Stimulated activated naive CD4-positive, alpha-beta T cell (primary cell): ENCODE results near the gene RSPH3.
"Not testable (repeated sequence)": the region's sequence is repeated elsewhere in the genome, so short reads cannot be mapped to it uniquely, and the experiment has no call there.

Experiments used
- DNase-seq, 6 experiments: peaks; one replicate each; lab custom pipeline; 2025; lab: John Stamatoyannopoulos, UW

The RSPH3 gene

GRCh38 chr6:158972241-158973233 lies 27.5 kb downstream of the RSPH3 start:
- peak in 3 of 6 experiments; percentile 36 to 71 (median 56) for DNase-seq

- no peak for DNase-seq
Observed at GRCh38 chr6:158970640-158971275, 29.2 kb downstream of the RSPH3 start.

GRCh38 chr6:158969148-158969547 lies 30.9 kb downstream of the RSPH3 start:
- no peak for DNase-seq

- no peak for DNase-seq
Observed at GRCh38 chr6:158963020-158963808, 36.8 kb downstream of the RSPH3 start.

- DNase-seq: no peak
Observed at GRCh38 chr6:158962371-158962770, 37.6 kb downstream of the RSPH3 start.

GRCh38 chr6:158960026-158960425 lies 40.0 kb downstream of the RSPH3 start:
- DNase-seq: no peak

- DNase-seq: no peak
Observed at GRCh38 chr6:158959552-158959951, 40.5 kb downstream of the RSPH3 start.

- DNase-seq: peak in 2 of 6 experiments; percentile 16 to 23
Observed at GRCh38 chr6:158958504-158959386, 41.3 kb downstream of the RSPH3 start.

GRCh38 chr6:158955255-158955654 lies 44.7 kb downstream of the RSPH3 start:
- no peak for DNase-seq

- no peak for DNase-seq
Observed at GRCh38 chr6:158954753-158955152, 45.2 kb downstream of the RSPH3 start.

GRCh38 chr6:158952011-158952410 lies 48.0 kb downstream of the RSPH3 start:
- DNase-seq: not testable (repeated sequence)

- DNase-seq: not testable (repeated sequence)
Observed at GRCh38 chr6:158951565-158951964, 48.4 kb downstream of the RSPH3 start.

GRCh38 chr6:158947284-158947683 lies 52.7 kb downstream of the RSPH3 start:
- DNase-seq: no peak

GRCh38 chr6:158943380-158944032 lies 56.5 kb downstream of the RSPH3 start:
- no peak for DNase-seq

- no peak for DNase-seq
Observed at GRCh38 chr6:158942349-158942748, 57.7 kb downstream of the RSPH3 start.

GRCh38 chr6:158941246-158941645 lies 58.8 kb downstream of the RSPH3 start:
- DNase-seq: no peak

- peak in 1 of 6 experiments; percentile 9 for DNase-seq
Observed at GRCh38 chr6:158939255-158940159, 60.5 kb downstream of the RSPH3 start.

GRCh38 chr6:158938811-158939254 lies 61.2 kb downstream of the RSPH3 start:
- peak in 3 of 6 experiments; percentile 6 to 15 (median 15) for DNase-seq

- no peak for DNase-seq
Observed at GRCh38 chr6:158938220-158938619, 61.8 kb downstream of the RSPH3 start.
